ENCODE data around the gene ADD1. TPM values are rescaled to one million over a fixed set of nuclear protein-coding genes. Genes with fewer than 3 reads are reported as not detected.
A peak's percentile ranks its signal among the peaks of the same experiment; 100 is the strongest.

The ADD1 gene
- total and polyA plus RNA-seq, 2 of the 13 experiments (the other 11 are each of a cell fraction or from before 2014, with no cell fraction given), result 73.9 to 122 TPM

- H3K79me2 ChIP-seq (ENCODE audit: insufficient read depth, low read length), result peaks cover 63% of the 10 kb centered on the region
- no peak for DNase-seq (ENCODE audit: low spot score)
- CTCF ChIA-PET (ENCODE audit: low intra/inter-chr PET ratio, low total read pairs), result no interaction called here
- H3K9me3 ChIP-seq (ENCODE audit: low read length), result no peaks in the 10 kb centered on the region
- POLR2A ChIA-PET, result interaction anchor here (1.6 kb wide), 1 partner anchor 38 kb away, joined by 5 read pairs; no protein-coding TSS in a partner anchor
- WGBS (ENCODE audit: low lambda C conversion rate), result 73% methylated on average over 11 of the region's 29 CpGs
- no peak overlapping the region for H3K4me3 ChIP-seq (replicated peaks in 1 of 3; ENCODE audit: insufficient read depth in 1 of 3, low read depth in 2 of 3, low read length in 3 of 3)
- FAIRE-seq, result no peak
- BruUV-seq (replicated peaks), result no TSS peak
- peak overlapping the region; percentile 36 for H3K27ac ChIP-seq (ENCODE audit: extremely low read length, insufficient read depth, low read length)
- H3K4me1 ChIP-seq (ENCODE audit: insufficient read depth, low read length), result peaks cover 84% of the 10 kb centered on the region
- no peak for ATAC-seq
- no peak overlapping the region for H3K9ac ChIP-seq (ENCODE audit: insufficient read depth, low read depth, low read length)
- in situ Hi-C loops (cut with HindIII; ENCODE audit: extremely low pct_ligation_motif_present, low pct_unique_long_range_greater_than_20kb), result no loop called here
- no peaks in the 10 kb centered on the region for H4K20me1 ChIP-seq (ENCODE audit: insufficient read depth, low read length)
- H2AFZ ChIP-seq (ENCODE audit: low read length), result no peak overlapping the region
- intact Hi-C loops (cut with micrococcal nuclease; ENCODE audit: unreplicated experiment), result no loop called here
- peaks cover 3 to 14% of the 10 kb centered on the region in 2 experiments; a peak in 3 of 5 replicates for H3K36me3 ChIP-seq (replicated peaks in 1 of 2; ENCODE audit: control insufficient read depth in 1 of 2, insufficient read depth in 2 of 2, low read length in 2 of 2)
- peak overlapping the region; percentile 95; the same call in 1 of the 2 replicates for H3K4me2 ChIP-seq (ENCODE audit: low read depth, low read length)
- no peaks in the 10 kb centered on the region for H3K27me3 ChIP-seq (ENCODE audit: control insufficient read depth in 1 of 2, insufficient read depth in 2 of 2, low read length in 2 of 2)
- TF ChIP-seq RBFOX2 (IDR thresholded peaks at IDR 0.05; ENCODE audit: low read depth, low read length), result peak; percentile 58
- no peak for TF ChIP-seq DPF2 (CRISPR knock-in tag; IDR thresholded peaks at IDR 0.05; ENCODE audit: borderline replicate concordance, low read depth)
- peak; percentile 22; the same call in 1 of the 2 replicates for TF ChIP-seq ZNF687 (CRISPR knock-in tag; IDR thresholded peaks at IDR 0.05)
- peak; percentile 11; the same call in 1 of the 2 replicates for TF ChIP-seq GABPB1 (CRISPR knock-in tag; IDR thresholded peaks at IDR 0.05)
- peak; percentile 43; the same call in 1 of the 2 replicates for TF ChIP-seq CSRNP1 (CRISPR knock-in tag; IDR thresholded peaks at IDR 0.05)
- no peak for TF ChIP-seq SOX13 (IDR thresholded peaks at IDR 0.05)
- TF ChIP-seq SOX13 (CRISPR knock-in tag; conservative IDR thresholded peaks at IDR 0.05 in 1 of 2, IDR thresholded peaks at IDR 0.05 in 1 of 2), result no peak
- no peak for TF ChIP-seq ZNF260 (CRISPR knock-in tag; IDR thresholded peaks at IDR 0.05; ENCODE audit: borderline replicate concordance, low read depth)
- no peak for TF ChIP-seq CHD2 (IDR thresholded peaks at IDR 0.05; ENCODE audit: low read depth, low read length)
Measured at GRCh38 chr4:2798399-2799223, 45.0 kb upstream of the ADD1 start.
